ENCODE measurements around the gene LRRC49.
"Not testable (repeated sequence)": the region's sequence is repeated elsewhere in the genome, so short reads cannot be mapped to it uniquely, and the experiment has no call there.

LRRC49 gene

DNA sequence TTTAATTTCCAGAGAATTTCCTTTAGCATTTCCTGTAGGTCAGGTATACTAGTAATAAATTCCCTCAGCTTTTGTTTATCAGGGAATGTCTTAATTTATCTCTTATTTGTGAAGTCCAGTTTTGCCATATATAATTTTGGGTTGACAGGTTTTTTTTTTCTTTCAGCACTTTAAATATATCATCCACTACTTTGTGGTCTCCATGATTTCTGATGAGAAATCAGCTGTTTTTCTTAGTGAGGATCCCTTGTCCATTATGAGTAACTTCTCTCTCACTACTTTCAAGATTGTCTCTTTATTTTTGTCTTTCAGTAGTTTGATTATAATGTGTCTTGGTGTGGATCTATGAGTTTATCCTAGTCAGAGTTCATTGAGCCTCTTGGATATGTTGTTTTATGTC, 105.7 kb downstream of the LRRC49 start:
- DNase-seq, result no peak

DNA sequence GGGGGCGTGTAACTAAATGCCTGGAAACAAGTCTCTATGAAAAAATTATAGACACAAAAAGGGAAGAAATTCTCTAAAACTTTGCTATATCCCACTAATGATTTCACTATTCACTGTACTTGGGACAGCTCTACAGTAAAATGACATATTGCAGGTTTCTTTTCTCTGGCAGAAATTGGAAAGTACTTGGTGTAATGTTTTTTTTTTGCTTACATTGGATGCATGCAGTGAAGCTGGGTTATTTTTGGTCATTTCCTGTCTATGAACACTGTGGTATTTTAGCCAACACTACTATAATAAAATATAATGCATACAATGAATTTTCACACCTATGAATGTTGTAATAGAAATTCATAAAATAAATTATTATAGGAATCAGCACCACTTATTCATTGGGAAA, 109.7 kb downstream of the LRRC49 start:
- no peak for DNase-seq

DNA sequence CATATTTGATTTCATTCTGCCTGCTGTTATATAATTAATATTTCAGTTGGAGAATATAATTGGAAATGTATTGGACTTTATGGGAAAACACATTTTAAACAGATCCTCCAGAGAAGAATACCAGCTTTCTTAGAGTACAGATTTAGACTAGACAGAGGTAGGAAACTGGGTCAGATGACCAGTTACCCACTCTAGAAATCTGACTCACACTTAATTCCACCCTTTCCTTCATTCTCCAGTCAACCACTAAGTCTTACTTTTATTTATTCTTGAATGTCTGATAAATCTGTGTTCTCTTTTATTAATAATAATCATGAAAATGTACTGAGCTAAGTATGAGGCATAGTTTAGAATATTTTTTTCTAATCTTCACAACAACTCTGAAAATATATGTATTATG, 110.7 kb downstream of the LRRC49 start:
- DNase-seq, result no peak

DNA sequence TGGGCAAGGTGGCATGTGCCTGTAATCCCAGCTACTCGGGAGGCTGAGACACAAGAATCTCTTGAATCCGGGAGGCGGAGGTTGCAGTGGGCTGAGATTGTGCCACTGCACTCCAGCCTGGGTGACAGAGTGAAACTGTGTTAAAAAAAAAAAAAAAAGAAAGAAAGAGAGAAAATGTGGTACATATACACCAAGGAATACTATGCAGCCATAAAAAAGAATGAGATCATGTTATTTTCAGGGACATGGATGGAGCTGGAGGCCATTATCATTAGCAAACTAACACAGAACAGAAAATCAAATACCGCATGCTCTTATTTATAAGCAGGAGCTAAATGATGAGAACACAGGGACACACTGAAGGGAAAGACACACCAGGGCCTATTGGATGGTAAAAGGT, 111.9 kb downstream of the LRRC49 start:
- DNase-seq, result not testable (repeated sequence)

DNA sequence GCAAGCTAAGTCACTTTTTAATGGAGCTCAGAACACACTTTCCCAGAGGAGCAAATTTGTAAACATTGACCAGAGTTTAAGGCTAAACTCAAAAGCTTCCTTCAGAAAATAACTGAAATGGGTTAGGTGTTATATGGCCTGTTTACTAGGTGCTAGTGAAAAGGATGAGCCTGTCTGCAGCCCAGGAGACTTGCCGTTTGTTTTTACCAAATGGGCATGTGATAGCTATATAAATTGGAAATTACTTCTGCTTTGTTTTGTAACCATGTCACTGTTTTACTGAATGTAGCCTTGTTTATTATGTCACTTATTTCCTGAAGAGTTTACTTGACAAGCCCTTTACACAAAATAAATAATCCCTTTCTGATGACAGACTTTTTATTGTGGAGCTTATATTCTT, 113.3 kb downstream of the LRRC49 start:
- DNase-seq, result no peak

DNA sequence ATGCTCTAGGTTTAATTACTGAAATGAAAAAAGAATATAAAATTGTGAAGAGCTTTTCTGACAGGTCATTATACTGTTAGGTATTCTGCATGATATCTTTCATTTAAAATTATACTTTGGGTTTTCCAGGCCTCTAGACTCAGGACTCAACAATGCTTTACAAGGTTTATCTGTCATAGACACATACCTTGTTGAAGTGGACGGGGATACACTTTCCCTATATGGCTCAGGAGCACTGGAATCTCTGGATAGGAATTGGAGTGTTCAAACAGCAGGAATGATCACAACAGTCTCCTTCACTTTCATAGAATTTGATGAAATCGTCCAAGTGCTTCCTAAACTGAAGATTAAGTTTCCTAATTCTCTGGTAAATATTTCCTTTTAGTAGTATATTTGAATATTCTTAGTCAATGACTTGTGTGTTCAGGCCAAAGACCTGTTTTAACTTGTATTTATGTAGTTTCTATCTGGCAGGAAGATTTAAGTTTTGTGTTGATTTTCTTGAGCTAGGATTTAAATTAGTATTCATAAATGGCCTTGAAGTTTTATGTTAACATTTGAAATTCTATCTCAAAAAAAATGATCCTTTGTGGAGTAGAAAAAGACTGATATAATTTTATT, 115.7 kb downstream of the LRRC49 start:
- DNase-seq, result no peak

DNA sequence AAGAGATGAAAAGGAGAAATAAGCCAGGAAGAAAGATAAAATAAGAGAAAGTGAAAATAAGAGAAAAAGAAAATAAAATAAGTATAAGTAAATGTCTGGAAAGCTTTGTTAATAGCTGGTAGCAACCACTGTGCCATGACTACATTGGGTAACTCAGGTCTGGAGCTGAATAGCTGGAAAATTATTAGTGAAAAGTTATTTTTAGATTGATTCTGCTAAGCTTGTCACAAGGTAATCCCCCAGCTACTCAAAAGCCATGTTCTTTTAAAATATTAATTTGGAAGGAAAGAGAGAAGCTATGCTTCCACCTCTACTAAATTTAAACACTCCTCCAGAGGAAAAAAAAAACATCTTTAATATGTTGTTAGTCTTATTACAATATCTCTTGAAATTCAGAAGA, 117.8 kb downstream of the LRRC49 start:
- no peak for DNase-seq

DNA sequence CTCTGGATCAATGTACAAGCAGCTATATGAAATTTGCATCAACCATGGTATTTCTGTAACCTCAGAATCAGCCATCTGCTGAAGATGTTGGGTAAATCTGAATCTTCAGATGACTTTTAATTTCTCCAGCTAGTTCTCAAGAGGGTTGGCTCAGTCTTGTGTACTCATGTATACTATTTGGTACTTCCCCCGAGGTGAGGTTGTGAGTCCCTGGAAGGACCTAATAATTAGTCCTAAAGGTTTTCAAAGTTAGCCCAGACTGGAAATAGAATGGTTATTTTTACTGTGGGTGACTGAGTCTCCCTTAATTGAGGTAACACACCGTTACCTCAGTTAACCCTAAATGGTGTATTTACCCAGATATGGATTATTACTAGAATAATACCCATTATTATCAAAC, 118.4 kb downstream of the LRRC49 start:
- DNase-seq, result no peak

DNA sequence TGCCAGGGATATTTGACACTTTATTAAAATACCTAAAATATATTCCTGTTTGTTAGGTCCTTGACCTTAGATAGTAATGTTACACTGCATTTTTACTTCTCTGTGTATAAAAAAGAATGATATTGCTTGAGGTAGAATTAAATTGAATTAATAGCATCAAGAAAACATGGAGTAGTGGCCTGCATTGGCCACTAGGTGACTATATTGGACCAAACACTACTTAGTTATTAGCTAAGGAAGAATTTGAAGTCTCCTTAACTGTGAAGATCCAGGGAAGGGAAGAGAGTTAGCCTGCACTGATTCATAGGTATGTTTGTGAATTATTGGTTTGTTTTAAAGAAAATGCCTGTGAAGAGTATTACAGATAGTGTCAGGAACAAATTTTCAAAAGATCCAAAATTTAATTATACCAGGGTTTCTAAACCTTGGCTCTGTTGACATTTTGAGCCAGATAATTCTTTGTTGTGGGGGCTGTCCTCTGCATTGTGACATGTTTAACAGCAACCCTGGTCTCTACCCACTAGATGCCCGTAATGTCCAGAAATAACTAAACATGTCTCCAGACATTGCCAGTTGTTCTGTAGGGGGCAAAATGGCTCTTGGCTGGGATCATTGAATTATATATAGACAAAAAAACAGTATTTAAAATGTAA, 119.0 kb downstream of the LRRC49 start:
- peak; percentile 5 for DNase-seq

DNA sequence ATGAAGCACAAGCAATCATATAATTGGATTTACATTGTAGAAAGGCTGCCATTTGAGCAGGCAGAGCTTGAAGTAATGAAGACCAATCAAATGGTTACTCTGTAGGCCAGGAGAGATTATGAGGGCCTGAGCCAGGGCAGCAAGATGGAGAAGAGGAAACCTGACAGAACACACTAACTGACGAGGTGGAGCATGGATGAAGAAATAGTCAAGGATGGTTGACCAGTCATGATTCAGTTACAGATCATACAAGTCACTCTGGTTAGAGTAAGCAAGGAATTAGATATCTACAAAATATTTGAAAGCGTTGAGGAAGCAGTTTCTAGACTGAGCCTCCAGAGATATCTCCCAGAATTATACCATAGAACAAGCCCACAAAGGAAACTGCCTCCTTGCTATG, 120.8 kb downstream of the LRRC49 start:
- no peak for DNase-seq

DNA sequence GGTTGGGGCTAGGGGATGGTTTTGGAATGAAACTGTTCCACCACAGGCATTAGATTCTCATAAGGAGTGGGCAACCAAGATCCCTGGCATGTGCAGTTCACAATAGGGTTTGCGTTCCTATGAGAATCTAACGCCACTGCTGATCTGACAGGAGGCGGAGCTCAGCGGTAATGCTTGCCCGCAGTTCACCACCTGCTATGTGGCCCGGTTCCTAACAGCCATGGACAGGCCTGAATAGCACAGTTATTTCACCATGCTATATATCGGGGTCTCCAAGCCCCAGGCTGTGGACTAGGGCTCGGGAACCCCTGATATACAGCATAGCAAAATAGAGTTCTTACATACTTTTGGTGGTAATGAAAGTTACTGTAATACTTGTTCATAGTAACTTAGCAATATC, 122.7 kb downstream of the LRRC49 start:
- DNase-seq, result no peak

DNA sequence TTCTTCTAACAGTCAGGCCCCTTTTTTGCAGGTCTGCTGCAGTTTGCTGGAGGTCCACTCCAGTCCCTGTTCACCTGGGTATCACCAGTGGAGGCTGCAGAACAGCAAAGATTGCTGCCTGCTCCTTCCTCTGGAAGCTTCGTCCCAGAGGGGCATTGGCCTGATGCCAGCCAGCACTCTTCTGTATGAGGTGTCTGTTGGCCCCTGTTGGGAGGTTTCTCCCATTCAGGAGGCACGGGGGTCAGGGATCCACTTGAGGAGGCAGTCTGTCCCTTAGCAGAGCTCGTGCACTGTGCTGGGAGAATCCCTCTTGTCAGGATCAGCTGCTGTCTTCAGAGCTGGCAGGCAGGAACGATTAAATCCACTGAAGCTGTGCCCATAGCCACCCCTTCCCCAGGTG, 138.6 kb downstream of the LRRC49 start:
- not testable (repeated sequence) for DNase-seq

DNA sequence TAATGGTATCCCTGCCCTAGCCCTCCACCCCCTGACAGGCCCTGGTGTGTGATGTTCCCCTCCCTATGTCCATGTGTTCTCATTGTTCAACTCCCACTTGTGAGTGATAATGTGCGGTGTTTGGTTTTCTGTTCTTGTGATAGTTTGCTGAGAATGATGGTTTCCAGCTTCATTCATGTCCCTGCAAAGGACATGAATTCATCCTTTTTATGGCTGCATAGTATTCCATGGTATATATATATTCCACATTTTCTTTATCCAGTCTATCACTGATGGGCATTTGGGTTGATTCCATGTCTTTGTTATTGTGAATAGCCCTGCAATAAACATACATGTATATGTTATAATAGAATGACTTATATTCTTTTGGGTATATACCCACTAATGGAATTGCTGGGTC, 142.9 kb downstream of the LRRC49 start:
- DNase-seq, result not testable (repeated sequence)

DNA sequence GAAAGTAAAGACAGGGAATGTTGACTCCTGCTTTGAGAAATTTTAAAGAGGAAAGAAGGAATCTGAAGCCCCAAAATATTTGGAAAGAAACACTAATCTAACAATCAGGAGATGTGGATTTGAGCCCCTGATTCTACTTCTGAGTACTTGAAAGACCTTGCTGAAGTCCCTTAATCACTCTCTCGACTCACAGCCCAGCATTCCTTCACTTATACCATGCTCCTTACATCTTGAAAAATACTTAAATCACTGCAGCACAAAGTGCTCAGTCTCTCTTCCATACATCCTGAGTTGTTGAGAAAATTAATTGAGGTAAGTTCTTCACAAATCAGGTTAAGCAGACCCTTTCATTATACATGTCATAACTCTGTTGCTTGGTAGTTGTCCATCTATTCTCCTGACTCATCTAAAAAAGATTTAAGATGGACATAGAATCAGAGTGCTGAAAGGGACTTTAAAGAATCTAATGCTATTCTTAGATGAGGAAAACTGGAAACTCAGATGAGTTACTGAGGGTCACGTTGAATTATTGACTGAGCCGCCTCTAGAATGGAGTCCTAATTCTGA, 149.8 kb downstream of the LRRC49 start:
- no peak for DNase-seq

DNA sequence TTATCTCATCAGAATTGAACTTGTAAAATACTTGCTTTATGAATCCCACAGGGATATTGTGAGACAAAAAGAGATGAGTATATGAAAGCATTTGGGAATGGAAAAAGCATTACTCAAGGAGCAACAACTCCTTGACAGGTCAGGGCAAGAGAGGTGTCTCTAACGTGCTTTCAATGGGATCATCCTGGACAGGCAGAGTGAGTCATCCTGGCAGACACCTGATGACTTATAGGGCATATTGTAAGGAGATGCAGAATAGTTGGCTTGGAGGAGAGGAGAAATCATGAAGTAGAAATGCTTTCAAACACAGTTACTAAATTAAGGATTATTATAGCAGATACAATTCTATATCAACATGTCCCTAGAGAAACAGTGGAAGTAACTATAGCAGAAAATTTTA, 150.7 kb downstream of the LRRC49 start:
- DNase-seq, result no peak

DNA sequence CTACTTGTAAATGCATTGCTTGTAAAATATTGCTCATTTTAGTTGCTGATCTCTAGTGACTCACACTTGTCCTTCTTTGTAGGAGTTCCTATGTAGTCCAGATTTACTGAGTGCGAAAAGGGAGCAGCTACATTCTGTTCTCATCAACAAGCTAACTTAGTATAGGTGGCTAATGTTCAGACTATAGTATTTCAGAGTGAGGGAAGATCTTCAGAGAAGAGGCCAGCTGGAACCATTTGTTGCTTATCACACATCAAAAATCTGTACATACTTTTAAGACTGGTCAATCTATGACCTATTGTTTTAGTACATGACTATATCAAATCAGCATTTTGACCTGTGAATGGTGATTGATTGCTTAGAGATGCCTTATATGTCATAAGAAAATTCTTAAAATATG, 151.4 kb downstream of the LRRC49 start:
- no peak for DNase-seq

DNA sequence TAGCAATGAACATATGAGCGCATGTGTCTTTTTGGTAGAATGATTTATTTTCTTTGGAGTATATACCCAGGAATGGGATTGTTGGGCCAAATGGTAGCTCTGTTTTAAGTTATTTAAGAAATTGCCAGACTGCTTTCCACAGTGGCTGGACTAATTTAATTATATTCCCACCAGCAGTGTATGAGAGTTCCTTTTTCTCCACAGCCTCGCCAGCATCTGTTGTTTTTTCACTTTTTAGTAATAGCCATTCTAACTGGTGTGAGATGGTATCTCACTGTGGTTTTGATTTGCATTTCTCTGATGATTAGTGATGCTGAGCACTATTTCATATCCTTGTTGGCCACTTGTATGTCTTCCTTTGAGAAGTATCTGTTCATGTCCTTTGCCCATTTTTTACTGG, 153.5 kb downstream of the LRRC49 start:
- not testable (repeated sequence) for DNase-seq

DNA sequence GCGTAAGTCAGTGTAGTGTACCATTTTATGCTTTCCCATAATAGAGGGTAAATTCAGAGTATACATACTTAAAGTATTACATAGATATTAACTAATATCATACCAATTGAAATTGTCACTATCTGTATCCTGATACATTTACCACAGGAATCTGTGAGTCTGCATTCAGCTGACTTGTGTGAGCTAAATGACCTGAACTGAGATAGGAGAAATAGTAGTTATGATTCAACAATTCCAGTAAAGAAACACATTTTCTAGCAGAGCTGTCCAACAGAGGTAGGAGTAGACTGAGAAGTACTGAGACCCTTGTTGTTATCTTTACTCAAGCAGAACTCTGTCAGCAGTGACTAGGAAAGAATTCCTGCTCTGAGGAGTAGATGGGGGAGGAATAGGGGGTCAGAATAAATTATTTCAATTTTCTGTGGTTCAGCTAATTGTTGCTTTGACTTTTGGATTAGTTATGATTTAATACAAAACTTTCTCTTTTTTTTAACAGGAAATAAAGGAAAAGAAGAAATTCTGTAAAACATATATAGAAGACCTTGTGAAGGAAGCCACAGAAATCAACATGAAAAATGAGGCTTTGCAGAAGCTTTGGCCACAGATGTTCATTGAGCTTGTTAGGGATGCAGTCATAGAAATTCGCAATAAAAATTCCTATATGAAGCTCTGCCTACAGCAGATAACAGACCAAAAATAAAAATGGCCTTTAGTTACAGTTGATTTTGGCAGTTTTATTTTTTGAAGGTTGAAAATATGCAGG, 156.5 kb downstream of the LRRC49 start:
- no peak for DNase-seq

DNA sequence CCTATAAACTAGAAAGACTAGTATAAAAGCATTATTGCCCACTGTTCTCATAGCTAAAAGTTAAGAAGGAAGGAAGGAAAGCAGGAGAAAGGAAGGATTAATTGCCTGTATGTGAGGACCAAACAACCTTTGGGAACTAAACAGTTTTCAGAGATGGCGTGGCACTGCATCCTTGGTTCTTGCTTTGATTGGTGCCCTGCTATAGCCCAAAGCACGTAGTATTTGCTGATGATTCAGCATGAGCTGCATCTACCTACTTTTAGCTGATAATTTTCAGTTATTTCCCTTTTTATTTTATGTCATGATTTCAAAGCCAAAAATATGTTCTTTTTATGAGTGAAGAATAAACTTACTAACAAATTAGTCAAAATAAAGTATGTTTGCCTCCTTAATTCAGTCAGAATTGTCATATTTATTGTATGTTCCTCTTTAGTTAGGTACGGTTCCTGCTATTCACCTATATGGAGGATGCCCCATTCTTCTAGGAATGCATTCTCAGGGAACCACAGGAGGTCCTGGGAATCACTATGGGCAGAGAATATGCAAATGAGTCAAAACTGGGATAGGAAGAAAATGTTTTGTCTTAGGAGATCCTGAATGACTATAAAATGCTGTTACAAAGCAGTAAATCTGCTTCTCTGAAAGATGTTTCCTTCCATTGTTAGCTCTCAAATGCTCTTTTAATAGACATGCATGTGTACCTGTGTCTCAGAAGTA, 157.2 kb downstream of the LRRC49 start:
- no peak for DNase-seq

DNA sequence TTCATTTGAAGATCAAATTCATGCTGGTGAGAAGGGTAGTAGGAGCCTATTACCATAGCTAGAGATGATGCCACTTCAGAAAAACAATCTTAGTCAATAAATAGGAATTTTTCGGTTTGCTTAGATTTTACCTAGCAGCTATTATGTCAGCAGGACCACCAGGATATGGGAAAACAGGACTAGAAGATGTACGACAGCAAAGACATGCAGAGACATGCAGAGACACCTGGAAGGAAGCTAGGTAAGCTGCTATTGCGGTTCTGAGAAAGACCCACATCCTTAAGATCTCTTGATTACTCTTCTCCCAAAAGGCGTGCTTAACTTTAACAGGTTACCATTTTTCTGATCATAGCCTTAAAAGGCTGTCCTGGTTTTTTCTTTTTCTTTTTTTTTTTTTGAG, 157.8 kb downstream of the LRRC49 start:
- no peak for DNase-seq

DNA sequence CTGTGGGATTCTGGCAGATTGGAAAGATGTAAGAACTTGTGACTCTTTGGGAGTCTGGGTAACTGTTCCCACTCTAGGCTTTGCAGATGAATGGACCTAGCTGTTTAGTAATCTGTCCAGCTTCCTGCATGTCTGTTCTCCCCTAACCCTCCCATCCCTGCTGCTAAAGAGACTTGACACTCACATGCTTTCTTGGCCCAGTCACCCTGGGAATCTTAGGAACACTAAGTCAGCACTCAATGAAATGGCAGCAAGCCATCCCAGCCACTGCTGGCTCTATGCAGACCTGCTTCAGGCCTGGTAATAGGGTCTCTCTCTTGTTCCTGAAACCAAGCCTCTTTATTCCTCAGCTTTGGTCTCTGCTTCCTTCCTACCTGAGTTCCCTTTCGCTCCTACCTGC, 158.9 kb downstream of the LRRC49 start:
- DNase-seq, result no peak

DNA sequence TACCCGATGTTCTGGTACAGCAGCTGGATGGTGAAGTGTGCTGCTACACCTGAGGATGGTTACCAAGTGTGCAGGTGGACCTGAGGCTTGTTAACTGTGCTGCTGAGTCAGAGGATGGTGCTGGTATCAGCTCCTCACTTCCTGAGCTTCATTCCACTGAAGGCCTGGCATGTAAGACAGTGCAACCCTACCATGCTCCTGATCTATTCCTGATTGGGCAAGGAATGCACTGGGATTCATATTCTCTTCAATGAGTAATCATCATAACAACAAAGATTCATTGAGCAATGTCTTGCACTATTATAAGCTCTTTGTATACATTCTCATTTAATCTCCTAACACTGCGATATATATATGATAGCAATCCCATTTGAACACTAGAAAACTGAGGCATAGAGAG, 159.7 kb downstream of the LRRC49 start:
- no peak for DNase-seq

DNA sequence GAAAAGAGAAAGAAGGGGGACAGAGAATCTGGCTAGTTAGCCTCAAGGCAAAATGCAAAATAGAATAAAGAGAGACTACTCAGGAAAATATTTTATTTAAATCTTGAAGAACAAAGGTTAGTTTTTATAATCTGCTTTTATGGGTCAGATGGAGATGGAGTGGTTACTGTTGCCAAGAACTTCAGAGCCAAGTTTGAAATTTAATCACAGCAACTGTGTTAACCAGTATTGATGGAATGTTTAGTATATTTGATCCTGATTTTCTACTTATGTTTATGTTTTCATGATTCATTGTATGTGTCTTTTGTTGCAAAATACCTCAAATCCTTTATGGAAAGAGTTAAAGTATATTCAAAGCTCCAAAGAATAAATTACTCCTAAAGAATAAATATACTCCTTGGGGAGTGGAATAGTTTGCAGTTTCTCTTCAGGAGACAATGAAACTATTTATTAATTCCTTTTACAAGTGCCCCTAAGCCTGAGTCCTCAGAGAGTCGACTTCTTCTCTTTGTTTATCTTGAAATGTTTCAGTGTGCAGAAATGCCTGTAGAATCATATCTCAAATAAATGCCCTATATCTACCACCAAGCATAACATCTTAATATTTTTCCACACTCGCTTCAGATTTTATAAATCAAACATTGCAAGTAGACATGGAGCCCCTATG, 161.8 kb downstream of the LRRC49 start:
- DNase-seq, result no peak

All from NCI-H2171 (cell line).